ENCODE results near the gene NANOS1.

NANOS1 gene

GRCh38 chr10:118983263-118983662 lies 46.3 kb upstream of the NANOS1 start:
- no peak for TF ChIP-seq CTCF (IDR thresholded peaks at IDR 0.05)
- no peak overlapping the region for H3K27ac ChIP-seq
- no peaks in the 10 kb centered on the region for H3K36me3 ChIP-seq
- H3K27me3 ChIP-seq = no peaks in the 10 kb centered on the region
- no peak overlapping the region for H3K4me3 ChIP-seq (ENCODE audit: low read depth in 1 of 2, low read length in 1 of 2)
- no peaks in the 10 kb centered on the region for H3K4me1 ChIP-seq (ENCODE audit: control insufficient read depth in 1 of 2, insufficient read depth in 1 of 2, low read depth in 1 of 2, low read length in 1 of 2)
- no peaks in the 10 kb centered on the region for H3K9me3 ChIP-seq

- Histone ChIP-seq H3K9me3 (no peaks in the 10 kb centered on the region), H3K4me1 (ENCODE audit: control insufficient read depth in 1 of 2, insufficient read depth in 1 of 2, low read depth in 1 of 2, low read length in 1 of 2) (no peaks in the 10 kb centered on the region), H3K27me3 (no peaks in the 10 kb centered on the region), H3K4me3 (ENCODE audit: low read depth in 1 of 2, low read length in 1 of 2) (no peak overlapping the region), H3K27ac (no peak overlapping the region), H3K36me3 (no peaks in the 10 kb centered on the region)
- TF ChIP-seq CTCF (IDR thresholded peaks at IDR 0.05) = no peak
Measured at GRCh38 chr10:118985576-118985975, 43.9 kb upstream of the NANOS1 start.

- no peaks in the 10 kb centered on the region for H3K36me3 ChIP-seq
- H3K9me3 ChIP-seq = no peaks in the 10 kb centered on the region
- no peaks in the 10 kb centered on the region for H3K4me1 ChIP-seq (ENCODE audit: control insufficient read depth in 1 of 2, insufficient read depth in 1 of 2, low read depth in 1 of 2, low read length in 1 of 2)
- H3K27me3 ChIP-seq = peaks cover 5% of the 10 kb centered on the region
- H3K4me3 ChIP-seq (ENCODE audit: low read depth in 1 of 2, low read length in 1 of 2) = no peak overlapping the region
- TF ChIP-seq CTCF (IDR thresholded peaks at IDR 0.05) = no peak
- no peak overlapping the region for H3K27ac ChIP-seq
Measured at GRCh38 chr10:118986815-118987790, 42.4 kb upstream of the NANOS1 start.

- Histone ChIP-seq H3K27ac (no peak overlapping the region), H3K36me3 (no peaks in the 10 kb centered on the region), H3K27me3 (peaks cover 5% of the 10 kb centered on the region), H3K9me3 (no peaks in the 10 kb centered on the region), H3K4me3 (ENCODE audit: low read depth in 1 of 2, low read length in 1 of 2) (no peak overlapping the region), H3K4me1 (ENCODE audit: control insufficient read depth in 1 of 2, insufficient read depth in 1 of 2, low read depth in 1 of 2, low read length in 1 of 2) (no peaks in the 10 kb centered on the region)
- no peak for TF ChIP-seq CTCF (IDR thresholded peaks at IDR 0.05)
Measured at GRCh38 chr10:118990326-118990725, 39.2 kb upstream of the NANOS1 start.

- Histone ChIP-seq H3K4me1 (ENCODE audit: control insufficient read depth in 1 of 2, insufficient read depth in 1 of 2, low read depth in 1 of 2, low read length in 1 of 2) (no peaks in the 10 kb centered on the region), H3K27me3 (peaks cover 13% of the 10 kb centered on the region), H3K36me3 (no peaks in the 10 kb centered on the region), H3K27ac (no peak overlapping the region), H3K9me3 (no peaks in the 10 kb centered on the region), H3K4me3 (ENCODE audit: low read depth in 1 of 2, low read length in 1 of 2) (no peak overlapping the region)
- no peak for TF ChIP-seq CTCF (IDR thresholded peaks at IDR 0.05)
Measured at GRCh38 chr10:118992496-118992895, 37.0 kb upstream of the NANOS1 start.
